Fibroblast of skin of back (primary cell): Measurements from ENCODE around the gene CLDN16. TPM values are rescaled to one million over a fixed set of nuclear protein-coding genes. Genes with fewer than 3 reads are reported as not detected.

Source experiments
- DNase-seq: peaks from one replicate; pipeline ENCODE4 v3.0.0-alpha.2; 2013
- polyA plus RNA-seq, 2 experiments: library from polyadenylated mRNA; unstranded; fragments of 120-200 nt; gene quantifications; one replicate each; pipeline ENCODE4 v1.2.1, GENCODE V29; 2013; ENCODE audit not compliant: insufficient read length in 2 of 2

The CLDN16 gene
- not detected for polyA plus RNA-seq (2013, experiment 1 of 2; ENCODE audit: insufficient read length)
- not detected for polyA plus RNA-seq (2013, experiment 2 of 2; ENCODE audit: insufficient read length)

GRCh38 chr3:190387578-190388213 lies at the start of gene CLDN16:
CLDN16 (plus strand) TSS chr3:190388163; CDS start chr3:190388330, 167 bp downstream.
- no peak for DNase-seq

- peak; percentile 35 for DNase-seq
Measured at GRCh38 chr3:190338717-190339116, 49.2 kb upstream of the CLDN16 start.

- DNase-seq = peak; percentile 51
Measured at GRCh38 chr3:190339130-190339529, 48.8 kb upstream of the CLDN16 start.

- peak; percentile 29 for DNase-seq
Measured at GRCh38 chr3:190340071-190340470, 47.9 kb upstream of the CLDN16 start.

- peak; percentile 95 for DNase-seq
Measured at GRCh38 chr3:190345027-190345821, 42.7 kb upstream of the CLDN16 start.

- DNase-seq = no peak
Measured at GRCh38 chr3:190345878-190346277, 42.1 kb upstream of the CLDN16 start.

GRCh38 chr3:190346541-190346940 lies 41.4 kb upstream of the CLDN16 start:
- peak; percentile 16 for DNase-seq

- DNase-seq = no peak
Measured at GRCh38 chr3:190352861-190353457, 35.0 kb upstream of the CLDN16 start.

GRCh38 chr3:190356246-190356645 lies 31.7 kb upstream of the CLDN16 start:
- DNase-seq = no peak

GRCh38 chr3:190357468-190357867 lies 30.5 kb upstream of the CLDN16 start:
- no peak for DNase-seq

- no peak for DNase-seq
Measured at GRCh38 chr3:190359813-190360212, 28.1 kb upstream of the CLDN16 start.

- no peak for DNase-seq
Measured at GRCh38 chr3:190360228-190360627, 27.7 kb upstream of the CLDN16 start.

- DNase-seq = no peak
Measured at GRCh38 chr3:190361791-190362190, 26.2 kb upstream of the CLDN16 start.

GRCh38 chr3:190362258-190362657 lies 25.7 kb upstream of the CLDN16 start:
- DNase-seq = no peak

GRCh38 chr3:190366133-190366532 lies 21.8 kb upstream of the CLDN16 start:
- DNase-seq = peak; percentile 62

- no peak for DNase-seq
Measured at GRCh38 chr3:190368881-190369280, 19.1 kb upstream of the CLDN16 start.

GRCh38 chr3:190369668-190370295 lies 18.2 kb upstream of the CLDN16 start:
- DNase-seq = no peak

- no peak for DNase-seq
Measured at GRCh38 chr3:190370369-190370768, 17.6 kb upstream of the CLDN16 start.

GRCh38 chr3:190371152-190371551 lies 16.8 kb upstream of the CLDN16 start:
- peak; percentile 20 for DNase-seq

GRCh38 chr3:190375246-190375645 lies 12.7 kb upstream of the CLDN16 start:
- DNase-seq = no peak

- DNase-seq = no peak
Measured at GRCh38 chr3:190375671-190376070, 12.3 kb upstream of the CLDN16 start.

- no peak for DNase-seq
Measured at GRCh38 chr3:190378240-190378891, 9.6 kb upstream of the CLDN16 start.
